Activated T-cell treated with anti-CD3 and anti-CD28 coated beads, Interleukin-2, amount 50 U/mL, for 24 hours (primary cell): ENCODE results near the gene CLTB.
A peak's percentile ranks its signal among the peaks of the same experiment; 100 is the strongest.

Source experiments
- DNase-seq: peaks from one replicate; pipeline ENCODE4 v3.0.0-alpha.2; 2020
- H3K27ac Mint-ChIP-seq: 2 replicates; pipeline ENCODE4 v1.8.0; 2020; ENCODE audit warnings: mild to moderate bottlenecking, mixed read lengths
- H3K27me3 Mint-ChIP-seq: 2 replicates; pipeline ENCODE4 v1.8.0; 2020; ENCODE audit warnings: mixed read lengths
- H3K36me3 Mint-ChIP-seq: 2 replicates; pipeline ENCODE4 v1.8.0; 2020; ENCODE audit warnings: low read depth, mixed read lengths
- H3K4me1 Mint-ChIP-seq: 2 replicates; pipeline ENCODE4 v1.8.0; 2020; ENCODE audit warnings: low read depth, mixed read lengths
- H3K4me3 Mint-ChIP-seq: 2 replicates; pipeline ENCODE4 v1.8.0; 2020; ENCODE audit warnings: mild to moderate bottlenecking, moderate library complexity, mixed read lengths
- H3K9me3 Mint-ChIP-seq: 2 replicates; pipeline ENCODE4 v1.8.0; 2020; ENCODE audit warnings: mixed read lengths

The CLTB gene

GRCh38 chr5:176368726-176369125, 47.6 kb downstream of the CLTB start:
- no peak overlapping the region for H3K4me3 Mint-ChIP-seq
- no peak for DNase-seq
- H3K36me3 Mint-ChIP-seq = peaks cover 63% of the 10 kb centered on the region
- no peak overlapping the region for H3K27ac Mint-ChIP-seq
- H3K27me3 Mint-ChIP-seq = no peaks in the 10 kb centered on the region
- peaks cover 17% of the 10 kb centered on the region for H3K4me1 Mint-ChIP-seq
- H3K9me3 Mint-ChIP-seq = no peaks in the 10 kb centered on the region

GRCh38 chr5:176366232-176366894, 50.0 kb downstream of the CLTB start:
- peak overlapping the region; percentile 77 for H3K4me3 Mint-ChIP-seq
- H3K27ac Mint-ChIP-seq = peak overlapping the region; percentile 72
- H3K4me1 Mint-ChIP-seq = peaks cover 28% of the 10 kb centered on the region
- peak; percentile 42 for DNase-seq
- H3K9me3 Mint-ChIP-seq = no peaks in the 10 kb centered on the region
- H3K27me3 Mint-ChIP-seq = no peaks in the 10 kb centered on the region
- H3K36me3 Mint-ChIP-seq = peaks cover 44% of the 10 kb centered on the region

- DNase-seq = peak; percentile 80
- Mint-ChIP-seq H3K4me3 (peak within 1 kb of the TSS; percentile 77), H3K4me1 (peaks cover 28% of the 10 kb centered on the region), H3K27ac (peak within 1 kb of the TSS; percentile 77), H3K36me3 (peaks cover 43% of the 10 kb centered on the region), H3K27me3 (no peaks in the 10 kb centered on the region), H3K9me3 (no peaks in the 10 kb centered on the region)
Observed at GRCh38 chr5:176365351-176366231, 50.7 kb downstream of the CLTB start, which contains the start of gene ARL10. ARL10 (plus strand) TSS chr5:176365487; CDS start chr5:176365564, 77 bp downstream.

- peak; percentile 35 for DNase-seq
- peak overlapping the region; percentile 77 for H3K4me3 Mint-ChIP-seq
- peaks cover 36% of the 10 kb centered on the region for H3K36me3 Mint-ChIP-seq
- no peaks in the 10 kb centered on the region for H3K9me3 Mint-ChIP-seq
- peaks cover 28% of the 10 kb centered on the region for H3K4me1 Mint-ChIP-seq
- H3K27ac Mint-ChIP-seq = peak overlapping the region; percentile 77
- H3K27me3 Mint-ChIP-seq = no peaks in the 10 kb centered on the region
Observed at GRCh38 chr5:176364765-176365350, 51.5 kb downstream of the CLTB start.

- Mint-ChIP-seq H3K36me3 (peaks cover 39% of the 10 kb centered on the region), H3K4me3 (peak overlapping the region; percentile 99), H3K4me1 (peaks cover 39% of the 10 kb centered on the region), H3K27me3 (no peaks in the 10 kb centered on the region), H3K27ac (peak overlapping the region; percentile 99), H3K9me3 (no peaks in the 10 kb centered on the region)
- DNase-seq = no peak
Observed at GRCh38 chr5:176362233-176362490, 54.2 kb downstream of the CLTB start.

DNA sequence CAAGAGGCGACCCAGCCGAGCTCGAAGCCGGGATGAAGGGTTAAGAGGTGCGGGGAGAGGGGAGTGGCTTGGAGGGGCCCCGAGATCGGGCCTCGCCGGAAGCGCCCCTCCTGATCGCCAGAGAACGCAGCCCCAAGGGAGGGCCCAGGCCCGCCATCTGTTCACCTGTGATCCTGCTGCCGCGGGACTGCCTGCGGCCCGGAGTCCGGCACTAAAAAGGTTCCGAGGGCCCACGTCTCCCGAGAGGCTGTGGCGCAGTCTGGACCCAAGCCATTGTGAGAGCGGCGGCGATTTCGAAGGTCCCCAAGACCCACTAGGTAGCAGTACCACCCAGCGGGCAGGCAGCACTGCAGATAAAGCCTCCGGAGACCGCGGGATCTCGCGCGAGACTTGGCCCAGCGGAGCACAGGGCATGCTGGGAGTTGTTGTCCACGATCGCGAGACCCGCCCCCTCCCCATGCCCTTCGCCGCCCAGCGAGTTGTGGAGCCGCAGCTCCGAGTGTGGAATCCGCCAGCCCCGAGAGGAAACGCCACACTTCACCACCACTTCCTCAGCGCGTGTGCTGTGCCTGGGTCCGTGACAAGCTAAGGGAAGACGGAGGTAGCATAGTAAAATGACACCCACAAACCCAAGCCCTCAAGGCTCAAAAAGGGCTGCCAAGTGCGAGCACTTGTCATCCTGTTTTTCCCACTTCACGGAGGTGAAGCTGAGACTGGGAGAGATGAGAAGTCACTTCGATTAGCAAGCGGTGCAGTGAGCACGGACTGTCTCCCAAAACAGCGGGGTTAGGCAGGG, 54.7 kb downstream of the CLTB start, which contains the start of gene KIAA1191:
TSS of gene KIAA1191 (minus strand) at position 328 of the 796 bp plus-strand sequence. CDS start 2,256 bp downstream, outside the sequence.
- H3K9me3 Mint-ChIP-seq = no peaks in the 10 kb centered on the region
- peak within 1 kb of the TSS; percentile 99 for H3K27ac Mint-ChIP-seq
- peak within 1 kb of the TSS; percentile 99 for H3K4me3 Mint-ChIP-seq
- H3K4me1 Mint-ChIP-seq = peaks cover 37% of the 10 kb centered on the region
- peaks cover 40% of the 10 kb centered on the region for H3K36me3 Mint-ChIP-seq
- peak; percentile 93 for DNase-seq
- H3K27me3 Mint-ChIP-seq = no peaks in the 10 kb centered on the region

DNA sequence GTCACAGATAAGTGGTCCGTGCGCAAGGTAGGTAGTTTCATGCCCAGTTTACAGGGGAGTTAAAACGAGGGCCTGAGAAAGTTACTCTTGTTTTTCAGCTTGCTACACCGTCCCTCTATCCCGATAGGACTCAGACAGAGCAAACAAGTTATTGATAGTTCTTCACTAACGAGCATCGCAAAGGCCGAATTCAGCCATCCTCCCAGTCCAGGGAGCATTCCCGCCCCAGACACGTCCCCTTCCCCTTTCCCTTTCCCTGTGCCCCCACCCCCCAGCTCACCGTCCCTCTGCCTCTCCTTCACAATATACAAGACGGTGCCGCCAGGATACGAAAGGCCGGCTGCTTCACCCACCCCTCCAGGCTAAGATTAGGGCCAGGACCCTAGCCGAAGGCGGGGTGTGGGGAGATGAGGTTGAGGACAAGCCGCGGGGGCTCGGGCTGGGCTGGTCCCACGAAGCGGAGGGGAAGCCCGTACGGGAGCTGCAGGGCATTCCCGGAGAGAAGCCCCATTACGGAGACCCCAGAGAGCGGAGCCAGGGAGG, 55.4 kb downstream of the CLTB start:
- Mint-ChIP-seq H3K27me3 (no peaks in the 10 kb centered on the region), H3K36me3 (peaks cover 44% of the 10 kb centered on the region)

DNA sequence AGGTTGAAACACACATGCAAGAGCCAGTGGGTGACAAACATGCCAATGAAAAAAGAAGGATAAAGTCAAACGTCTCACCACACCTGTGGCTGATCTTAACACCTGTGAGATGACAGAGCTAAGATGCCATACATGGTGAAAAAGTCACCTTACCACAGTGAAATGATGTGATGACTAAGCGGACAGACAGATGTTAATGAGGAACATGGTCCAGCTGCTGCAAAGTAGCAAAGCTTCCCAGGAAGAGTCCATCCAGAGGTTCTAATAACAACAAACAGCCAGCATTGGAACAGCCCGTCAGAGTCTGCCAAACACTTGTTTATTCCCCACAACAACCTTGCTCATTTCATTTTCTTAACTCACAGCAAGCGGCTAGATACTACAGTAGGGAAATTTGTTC, 56.7 kb downstream of the CLTB start:
- H3K27me3 Mint-ChIP-seq = no peaks in the 10 kb centered on the region
- H3K4me3 Mint-ChIP-seq = peak overlapping the region; percentile 99
- H3K4me1 Mint-ChIP-seq = peaks cover 40% of the 10 kb centered on the region
- H3K36me3 Mint-ChIP-seq = peaks cover 57% of the 10 kb centered on the region
- DNase-seq = no peak
- no peaks in the 10 kb centered on the region for H3K9me3 Mint-ChIP-seq
- peak overlapping the region; percentile 84 for H3K27ac Mint-ChIP-seq

More for the DNA sequence above, 55.4 kb downstream of the CLTB start:
- Mint-ChIP-seq H3K4me1 (peaks cover 36% of the 10 kb centered on the region), H3K4me3 (peak overlapping the region; percentile 99), H3K27ac (peak overlapping the region; percentile 99), H3K9me3 (no peaks in the 10 kb centered on the region)
- no peak for DNase-seq

- H3K4me1 Mint-ChIP-seq = peaks cover 37% of the 10 kb centered on the region
Observed at GRCh38 chr5:176356179-176356566, 60.2 kb downstream of the CLTB start.

GRCh38 chr5:176355400-176356178, 60.8 kb downstream of the CLTB start:
- peak overlapping the region; percentile 40 for H3K27ac Mint-ChIP-seq
- peaks cover 86% of the 10 kb centered on the region for H3K36me3 Mint-ChIP-seq

More at GRCh38 chr5:176356179-176356566, 60.2 kb downstream of the CLTB start:
- H3K9me3 Mint-ChIP-seq = no peaks in the 10 kb centered on the region
- peaks cover 86% of the 10 kb centered on the region for H3K36me3 Mint-ChIP-seq
- H3K27me3 Mint-ChIP-seq = no peaks in the 10 kb centered on the region
- H3K27ac Mint-ChIP-seq = no peak overlapping the region
- H3K4me3 Mint-ChIP-seq = no peak overlapping the region
- DNase-seq = no peak

GRCh38 chr5:176353533-176353932, 62.8 kb downstream of the CLTB start:
- Mint-ChIP-seq H3K9me3 (no peaks in the 10 kb centered on the region), H3K4me3 (no peak overlapping the region), H3K27ac (peak overlapping the region; percentile 63), H3K36me3 (peaks cover 97% of the 10 kb centered on the region), H3K4me1 (peaks cover 30% of the 10 kb centered on the region), H3K27me3 (no peaks in the 10 kb centered on the region)
- no peak for DNase-seq

More at GRCh38 chr5:176355400-176356178, 60.8 kb downstream of the CLTB start:
- Mint-ChIP-seq H3K27me3 (no peaks in the 10 kb centered on the region), H3K4me3 (no peak overlapping the region), H3K4me1 (peaks cover 37% of the 10 kb centered on the region), H3K9me3 (no peaks in the 10 kb centered on the region)
- DNase-seq = no peak

DNA sequence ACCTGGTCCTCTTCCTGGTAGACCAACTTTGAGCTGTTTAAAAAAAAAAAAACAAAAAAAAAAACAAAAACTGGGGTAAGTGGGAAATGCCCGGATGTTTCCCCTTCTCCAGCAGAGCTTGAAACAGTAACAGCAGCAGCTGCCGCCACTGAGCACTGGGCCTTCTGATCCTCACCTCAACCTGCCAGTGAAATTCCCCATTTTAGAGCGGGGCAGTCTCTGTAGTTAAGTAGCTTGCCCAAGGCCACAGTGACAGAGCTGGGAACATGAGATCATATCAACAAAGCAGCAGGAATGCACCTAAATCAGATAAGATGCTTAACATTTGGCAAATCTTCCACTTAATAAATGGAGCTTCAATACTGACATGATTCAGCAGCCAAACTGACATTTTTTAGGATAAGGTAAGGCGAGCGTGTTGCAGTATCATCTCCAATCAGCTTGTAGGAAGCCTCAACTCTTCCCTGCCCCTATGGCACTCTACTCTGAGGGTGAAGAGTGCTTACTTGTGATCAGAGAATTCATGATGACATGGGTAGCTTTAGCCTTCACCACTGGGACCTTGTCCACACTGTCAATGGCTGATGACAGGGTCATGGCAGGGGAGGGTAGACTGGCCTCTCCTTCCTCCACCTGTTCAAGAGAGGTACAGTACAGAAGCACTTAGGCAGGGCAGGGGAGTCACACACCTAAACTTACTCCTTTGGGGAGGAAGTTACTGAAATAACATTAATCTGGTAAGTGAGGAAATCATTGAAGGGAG, 64.0 kb downstream of the CLTB start:
- no peak for DNase-seq
- H3K4me3 Mint-ChIP-seq = no peak overlapping the region
- H3K9me3 Mint-ChIP-seq = no peaks in the 10 kb centered on the region
- peaks cover 21% of the 10 kb centered on the region for H3K4me1 Mint-ChIP-seq
- H3K27ac Mint-ChIP-seq = peak overlapping the region; percentile 71
- peaks cover 97% of the 10 kb centered on the region for H3K36me3 Mint-ChIP-seq
- no peaks in the 10 kb centered on the region for H3K27me3 Mint-ChIP-seq

GRCh38 chr5:176350416-176350815, 65.9 kb downstream of the CLTB start:
- no peaks in the 10 kb centered on the region for H3K9me3 Mint-ChIP-seq
- DNase-seq = no peak
- no peaks in the 10 kb centered on the region for H3K27me3 Mint-ChIP-seq
- peak overlapping the region; percentile 76 for H3K27ac Mint-ChIP-seq
- H3K4me1 Mint-ChIP-seq = peaks cover 13% of the 10 kb centered on the region
- peaks cover 96% of the 10 kb centered on the region for H3K36me3 Mint-ChIP-seq
- H3K4me3 Mint-ChIP-seq = no peak overlapping the region
